CD4-positive, CD25-positive, alpha-beta regulatory T cell (primary cell): Measurements from ENCODE around the gene SPATA2L. TPM values are rescaled to one million over a fixed set of nuclear protein-coding genes. Genes with fewer than 3 reads are reported as not detected.

Experiments used
- ATAC-seq, 2 donors: fragments of 150-1000 bp; cut with Tn5 transposase; one replicate each; pipeline ENCODE4 v1.10.0; 2021; ENCODE audit warnings: low read depth in 2 of 2, moderate number of reproducible peaks in 2 of 2, moderate library complexity in 1 of 2
- DNase-seq, 3 donors: peaks; one replicate each; pipeline versions ENCODE4 v3.0.0 to v3.0.0-alpha.2; 2012 to 2022; ENCODE audit warnings: mixed read lengths in 1 of 3
- H3K27ac ChIP-seq: one replicate; pipeline ENCODE4 v1.7.0; 2013; ENCODE audit warnings: mild to moderate bottlenecking, low read length; ENCODE audit not compliant: insufficient read depth, poor library complexity, severe bottlenecking
- H3K27me3 ChIP-seq: one replicate; pipeline ENCODE4 v1.7.0; 2013; ENCODE audit warnings: low read length; ENCODE audit not compliant: control insufficient read depth, insufficient read depth
- H3K36me3 ChIP-seq: one replicate; pipeline ENCODE4 v1.7.0; 2013; ENCODE audit warnings: mild to moderate bottlenecking, low read length, moderate library complexity; ENCODE audit not compliant: control insufficient read depth, insufficient read depth
- H3K4me1 ChIP-seq: 2 replicates; pipeline ENCODE4 v1.7.0; 2013; ENCODE audit warnings: mild to moderate bottlenecking, low read length; ENCODE audit not compliant: insufficient read depth, control insufficient read depth, poor library complexity, severe bottlenecking
- H3K4me3 ChIP-seq: one replicate; pipeline ENCODE4 v1.7.0; 2013; ENCODE audit warnings: low read depth, mild to moderate bottlenecking, low read length, moderate library complexity
- H3K9me3 ChIP-seq, 2 experiments: 1 replicate in 1 of 2; 2 replicates in 1 of 2; pipeline ENCODE4 v1.7.0; 2013; ENCODE audit warnings: low read length in 2 of 2, mild to moderate bottlenecking in 1 of 2, moderate library complexity in 1 of 2; ENCODE audit not compliant: control insufficient read depth in 2 of 2
- H3K27ac Mint-ChIP-seq, 3 donors: one replicate each; pipeline ENCODE4 v1.8.0; 2020 to 2022; ENCODE audit warnings: mild to moderate bottlenecking in 3 of 3, mixed read lengths in 3 of 3, moderate library complexity in 2 of 3
- H3K27me3 Mint-ChIP-seq: one replicate; pipeline ENCODE4 v1.8.0; 2022; ENCODE audit warnings: mild to moderate bottlenecking, mixed read lengths
- H3K36me3 Mint-ChIP-seq: one replicate; pipeline ENCODE4 v1.8.0; 2020; ENCODE audit warnings: mixed read lengths
- H3K4me1 Mint-ChIP-seq, 4 donors: one replicate each; pipeline ENCODE4 v1.8.0; 2020 to 2022; ENCODE audit warnings: mixed read lengths in 4 of 4, mild to moderate bottlenecking in 1 of 4
- H3K4me3 Mint-ChIP-seq, 4 donors: one replicate each; pipeline ENCODE4 v1.8.0; 2020 to 2022; ENCODE audit warnings: mild to moderate bottlenecking in 4 of 4, mixed read lengths in 4 of 4, moderate library complexity in 3 of 4
- H3K9me3 Mint-ChIP-seq, 7 donors: one replicate each; pipeline ENCODE4 v1.8.0; 2020 to 2022; ENCODE audit warnings: mixed read lengths in 7 of 7, mild to moderate bottlenecking in 3 of 7, moderate library complexity in 2 of 7
- polyA plus RNA-seq, 4 donors: library from polyadenylated mRNA; unstranded; fragments of 300-500 nt; fragmentation: Illumina TruSeq; gene quantifications; one replicate each; pipeline ENCODE4 v1.2.3, GENCODE V29; 2021
- total RNA-seq: library from RNA; stranded (reverse); gene quantifications from one replicate; pipeline ENCODE4 v1.2.3, GENCODE V29; 2022

SPATA2L gene
- total and polyA plus RNA-seq, 5 donors from 2014 or later = 5.6 to 15.6 (median 8.4) TPM

DNA sequence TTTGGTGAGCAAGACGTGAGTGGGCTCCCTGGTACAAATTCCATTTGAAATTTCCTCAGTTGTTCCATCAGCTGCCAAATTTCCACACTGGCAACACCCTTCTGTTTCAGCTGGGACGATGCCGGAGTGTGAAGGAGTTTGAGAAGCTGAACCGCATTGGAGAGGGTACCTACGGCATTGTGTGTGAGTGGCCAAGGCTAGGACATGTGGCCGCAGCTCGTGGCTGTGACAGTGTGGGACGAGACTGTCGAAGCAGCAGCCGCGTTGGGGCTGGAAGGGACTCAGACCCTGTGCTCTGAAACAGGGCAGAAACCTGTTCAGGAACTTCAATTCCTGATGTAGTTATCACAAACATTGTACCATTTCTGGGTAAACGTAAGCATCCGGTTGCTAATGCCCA, 12.4 kb downstream of the SPATA2L start:
- peaks cover 15% of the 10 kb centered on the region for H3K4me1 ChIP-seq
- no peak overlapping the region for H3K4me3 ChIP-seq
- H3K4me3 Mint-ChIP-seq = peak overlapping the region in 1 of 4 donors; percentile 52
- H3K27me3 Mint-ChIP-seq = no peaks in the 10 kb centered on the region
- H3K36me3 ChIP-seq = peaks cover 29% of the 10 kb centered on the region
- H3K9me3 Mint-ChIP-seq = no peaks in the 10 kb centered on the region
- peaks cover 0 to 27% (median 6%) of the 10 kb centered on the region in 4 donors for H3K4me1 Mint-ChIP-seq
- no peaks in the 10 kb centered on the region for H3K27me3 ChIP-seq
- no peak overlapping the region for H3K27ac Mint-ChIP-seq
- no peaks in the 10 kb centered on the region for H3K9me3 ChIP-seq
- H3K27ac ChIP-seq = no peak overlapping the region
- H3K36me3 Mint-ChIP-seq = peaks cover 17% of the 10 kb centered on the region
- ATAC-seq (no peak), DNase-seq (no peak)

DNA sequence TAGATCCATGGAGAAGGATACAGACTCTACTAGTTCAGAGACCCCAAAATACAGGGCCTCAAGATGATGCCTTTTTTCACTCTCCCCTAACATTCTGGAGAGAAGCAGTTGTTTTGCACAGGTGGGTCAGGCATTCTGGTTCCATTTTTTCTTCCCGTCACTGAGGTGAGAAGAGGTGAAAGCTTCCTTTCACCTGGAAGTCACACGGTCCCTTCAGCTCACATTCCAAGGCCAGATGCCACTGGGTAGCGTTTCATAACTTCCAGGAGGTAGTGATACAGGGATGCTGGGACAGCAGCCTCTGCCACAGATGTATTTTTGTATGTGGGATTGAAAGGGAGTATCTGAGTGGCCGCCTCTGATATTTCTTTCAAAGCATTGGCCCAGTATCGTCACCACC, 13.1 kb downstream of the SPATA2L start:
- no peaks in the 10 kb centered on the region for H3K27me3 Mint-ChIP-seq
- no peak overlapping the region for H3K27ac Mint-ChIP-seq
- H3K36me3 ChIP-seq = peaks cover 26% of the 10 kb centered on the region
- no peaks in the 10 kb centered on the region for H3K27me3 ChIP-seq
- peak overlapping the region; percentile 29 to 95 (median 92) for H3K4me3 Mint-ChIP-seq
- DNase-seq = no peak
- no peak for ATAC-seq
- H3K27ac ChIP-seq = no peak overlapping the region
- no peaks in the 10 kb centered on the region for H3K9me3 Mint-ChIP-seq
- peaks cover 15% of the 10 kb centered on the region for H3K4me1 ChIP-seq
- no peaks in the 10 kb centered on the region for H3K9me3 ChIP-seq
- H3K36me3 Mint-ChIP-seq = peaks cover 13% of the 10 kb centered on the region
- H3K4me3 ChIP-seq = no peak overlapping the region
- H3K4me1 Mint-ChIP-seq = peaks cover 0 to 27% (median 6%) of the 10 kb centered on the region in 4 donors

DNA sequence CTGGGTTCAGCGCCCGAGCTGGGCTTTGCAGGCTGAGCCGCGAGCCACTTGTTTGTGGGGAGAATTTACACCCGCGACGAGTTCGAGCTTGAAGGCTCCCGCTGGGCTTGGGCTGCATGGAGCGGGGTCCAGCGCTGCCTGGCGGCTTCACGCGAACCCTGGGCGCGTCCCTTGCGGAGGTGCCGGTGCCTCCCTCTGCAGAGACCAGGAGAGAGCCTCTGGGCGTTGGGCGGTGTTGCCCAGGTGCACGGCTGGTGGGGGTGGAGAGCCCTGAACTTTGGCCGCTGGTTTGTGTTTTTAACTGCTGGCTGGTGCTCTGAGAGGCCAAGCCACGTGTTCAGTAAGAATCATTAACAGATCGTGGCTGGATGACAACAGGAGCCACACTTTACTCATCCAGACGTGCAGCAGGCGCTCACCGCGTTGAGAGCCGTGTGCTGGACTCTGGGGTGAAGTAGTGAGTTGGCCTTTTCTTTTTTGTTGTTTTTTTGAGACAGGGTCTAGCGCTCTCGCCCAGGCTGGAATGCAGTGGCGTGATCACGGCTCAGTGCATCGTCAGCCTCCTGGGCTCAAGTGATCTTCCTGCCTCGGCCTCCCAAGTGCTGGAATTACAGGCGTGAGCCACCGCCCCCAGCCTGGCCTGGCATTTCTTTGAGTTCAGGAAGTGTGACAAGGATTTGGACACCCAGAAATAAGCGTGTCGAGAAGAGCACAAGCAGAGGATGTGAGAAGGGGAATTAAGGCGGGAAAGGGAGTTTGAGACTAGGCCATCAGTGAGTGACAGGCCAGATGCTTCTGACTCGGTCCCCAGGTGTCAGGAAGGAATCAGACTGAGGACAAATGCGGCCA, 14.2 kb downstream of the SPATA2L start:
- peak overlapping the region; percentile 71 to 93 (median 83) for H3K27ac Mint-ChIP-seq
- no peaks in the 10 kb centered on the region for H3K27me3 ChIP-seq
- peaks cover 0 to 27% (median 6%) of the 10 kb centered on the region in 4 donors for H3K4me1 Mint-ChIP-seq
- peaks cover 15% of the 10 kb centered on the region for H3K4me1 ChIP-seq
- H3K27me3 Mint-ChIP-seq = no peaks in the 10 kb centered on the region
- H3K9me3 Mint-ChIP-seq = no peaks in the 10 kb centered on the region
- peak overlapping the region; percentile 65 for H3K4me3 ChIP-seq
- peaks cover 20% of the 10 kb centered on the region for H3K36me3 ChIP-seq
- H3K36me3 Mint-ChIP-seq = peaks cover 10% of the 10 kb centered on the region
- DNase-seq = no peak
- peak in 1 of 2 donors; percentile 19 for ATAC-seq
- H3K9me3 ChIP-seq = no peaks in the 10 kb centered on the region
- peak overlapping the region; percentile 86 for H3K27ac ChIP-seq
- peak overlapping the region; percentile 92 to 95 (median 94) for H3K4me3 Mint-ChIP-seq

DNA sequence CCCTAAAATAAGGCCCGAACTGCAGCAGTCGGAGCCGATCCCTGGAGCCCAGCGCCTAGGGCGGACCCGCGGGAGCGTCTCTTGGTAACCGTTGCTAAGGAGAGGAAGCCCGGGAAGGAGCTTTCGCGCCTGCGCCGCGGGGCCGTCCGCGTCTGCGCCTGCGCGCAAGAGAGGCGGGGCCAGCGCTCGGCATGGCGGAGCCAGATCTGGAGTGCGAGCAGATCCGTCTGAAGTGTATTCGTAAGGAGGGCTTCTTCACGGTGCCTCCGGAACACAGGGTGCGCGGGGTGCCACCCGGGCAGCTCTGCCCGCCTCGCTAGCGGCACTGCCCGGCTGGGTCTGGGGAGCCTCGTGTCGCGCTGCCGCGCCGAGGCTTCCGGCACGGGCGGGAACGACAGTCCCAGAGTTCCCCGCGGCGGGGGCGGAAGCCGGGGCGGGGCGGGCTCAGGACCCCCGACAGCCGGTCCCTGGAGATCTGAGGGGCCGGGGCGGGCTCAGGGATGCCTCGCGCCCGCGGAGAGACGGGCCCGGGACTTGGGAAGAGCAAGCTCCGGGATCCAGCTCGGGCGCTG, 14.9 kb downstream of the SPATA2L start, which contains the start of gene CDK10:
Gene CDK10 (plus strand): TSS at position 170 of the 572 bp plus-strand sequence. CDS start 22 bp downstream, at position 192.
- Mint-ChIP-seq H3K4me3 (peak within 1 kb of the TSS; percentile 92 to 95 (median 94)), H3K9me3 (no peaks in the 10 kb centered on the region), H3K36me3 (peaks cover 10% of the 10 kb centered on the region), H3K27ac (peak within 1 kb of the TSS; percentile 83 to 93 (median 91)), H3K27me3 (no peaks in the 10 kb centered on the region), H3K4me1 (peaks cover 0 to 27% (median 6%) of the 10 kb centered on the region in 4 donors)
- Histone ChIP-seq H3K27me3 (no peaks in the 10 kb centered on the region), H3K36me3 (peaks cover 15% of the 10 kb centered on the region), H3K4me3 (peak within 1 kb of the TSS; percentile 65), H3K27ac (peak within 1 kb of the TSS; percentile 86), H3K4me1 (peaks cover 15% of the 10 kb centered on the region), H3K9me3 (no peaks in the 10 kb centered on the region)
- ATAC-seq (peak; percentile 86 to 91), DNase-seq (peak; percentile 85 to 89 (median 86))

DNA sequence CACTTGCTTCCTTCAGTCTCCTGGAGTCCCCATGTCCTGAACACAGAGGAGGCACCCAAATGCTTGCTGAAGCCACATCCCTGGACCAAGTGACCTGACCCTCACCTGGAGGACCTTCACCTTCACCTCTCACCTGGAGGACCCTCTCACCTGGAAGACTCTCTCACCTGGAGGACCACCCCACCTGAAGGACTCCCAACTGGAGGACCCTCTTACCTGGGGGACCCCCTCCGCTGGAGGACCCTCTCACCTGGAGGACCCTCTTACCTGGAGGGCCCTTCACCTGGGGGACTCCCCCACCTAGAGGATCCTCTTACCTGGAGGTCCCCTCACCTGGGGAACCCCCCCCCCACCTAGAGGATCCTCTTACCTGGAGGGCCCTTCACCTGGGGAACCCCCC, 15.6 kb downstream of the SPATA2L start:
- peaks cover 15% of the 10 kb centered on the region for H3K4me1 ChIP-seq
- no peak for ATAC-seq
- H3K4me3 ChIP-seq = no peak overlapping the region
- Mint-ChIP-seq H3K4me3 (peak overlapping the region; percentile 32 to 95 (median 92)), H3K4me1 (peaks cover 0 to 27% (median 6%) of the 10 kb centered on the region in 4 donors), H3K36me3 (peaks cover 10% of the 10 kb centered on the region), H3K9me3 (no peaks in the 10 kb centered on the region), H3K27ac (peak overlapping the region in 1 of 3 donors; percentile 69), H3K27me3 (no peaks in the 10 kb centered on the region)
- no peaks in the 10 kb centered on the region for H3K9me3 ChIP-seq
- H3K27me3 ChIP-seq = no peaks in the 10 kb centered on the region
- H3K27ac ChIP-seq = peak overlapping the region; percentile 86
- peaks cover 10% of the 10 kb centered on the region for H3K36me3 ChIP-seq
- DNase-seq = no peak

DNA sequence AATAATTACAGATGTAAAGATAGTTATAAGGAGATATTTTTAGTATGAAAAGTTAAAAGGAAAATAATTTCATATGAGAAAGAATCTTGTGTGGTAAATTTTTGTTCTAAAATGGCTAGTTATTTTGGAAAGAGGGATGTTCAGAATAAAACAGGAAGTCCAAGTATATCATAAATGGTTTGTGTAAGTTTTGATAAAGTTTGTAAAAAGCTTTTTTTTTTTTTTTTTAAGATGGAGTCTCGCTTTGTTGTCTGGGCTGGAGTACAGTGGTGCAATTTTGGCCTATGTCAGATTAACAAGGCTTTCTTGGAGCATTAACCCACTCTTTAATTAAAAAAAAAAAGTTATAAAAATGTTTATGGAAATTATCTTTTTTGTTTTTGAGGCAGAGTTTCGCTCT, 23.2 kb downstream of the SPATA2L start:
- H3K27me3 ChIP-seq = no peaks in the 10 kb centered on the region
- Mint-ChIP-seq H3K36me3 (no peaks in the 10 kb centered on the region), H3K27me3 (no peaks in the 10 kb centered on the region), H3K4me3 (no peak overlapping the region), H3K9me3 (peaks cover 0 to 2% (median 0%) of the 10 kb centered on the region in 7 donors), H3K4me1 (no peaks in the 10 kb centered on the region), H3K27ac (no peak overlapping the region)
- no peak overlapping the region for H3K27ac ChIP-seq
- H3K9me3 ChIP-seq = no peaks in the 10 kb centered on the region
- H3K4me3 ChIP-seq = no peak overlapping the region
- H3K36me3 ChIP-seq = no peaks in the 10 kb centered on the region
- DNase-seq = no peak
- no peak for ATAC-seq
- H3K4me1 ChIP-seq = no peaks in the 10 kb centered on the region

DNA sequence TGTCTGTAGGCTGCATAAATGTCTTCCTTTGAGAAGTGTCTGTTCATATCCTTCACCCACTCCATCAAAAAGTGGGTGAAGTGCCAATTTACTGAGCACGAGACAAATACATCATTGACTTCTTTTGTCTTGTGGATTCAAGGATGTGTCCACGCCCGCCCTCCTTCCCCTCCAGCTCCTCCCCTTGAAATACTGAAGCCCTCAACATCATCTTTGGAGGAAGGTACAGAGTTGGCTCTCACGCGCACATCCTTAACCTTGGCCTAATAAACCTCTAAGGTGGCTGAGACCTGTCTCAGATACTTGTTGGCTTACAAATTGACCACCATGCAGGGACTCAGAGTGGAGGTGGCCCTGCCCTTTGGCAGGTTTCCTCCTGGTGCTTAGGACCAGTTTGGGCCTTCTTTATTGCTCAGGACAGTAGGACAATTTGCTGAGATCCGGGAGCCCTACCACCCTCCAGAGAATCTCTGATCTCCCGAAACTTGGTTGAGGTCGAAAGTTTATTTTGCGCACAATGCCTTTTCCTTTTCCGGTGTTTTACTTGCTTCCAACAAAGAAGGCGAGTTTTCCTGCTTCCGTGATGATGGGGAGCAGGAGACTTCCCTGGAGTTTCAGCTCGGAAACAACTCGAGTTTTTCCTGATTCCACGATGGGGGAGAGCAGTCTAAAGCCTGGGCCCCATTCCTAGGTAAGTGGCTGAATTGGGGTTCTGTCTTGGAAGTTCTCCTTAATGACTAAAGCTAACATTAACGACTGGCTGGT, 29.1 kb downstream of the SPATA2L start:
- Mint-ChIP-seq H3K9me3 (no peaks in the 10 kb centered on the region), H3K4me3 (no peak overlapping the region)
- ATAC-seq = no peak

More for the DNA sequence above, 29.1 kb downstream of the SPATA2L start:
- Histone ChIP-seq H3K4me3 (no peak overlapping the region), H3K27ac (no peak overlapping the region), H3K4me1 (no peaks in the 10 kb centered on the region), H3K36me3 (no peaks in the 10 kb centered on the region), H3K9me3 (no peaks in the 10 kb centered on the region), H3K27me3 (no peaks in the 10 kb centered on the region)
- H3K27me3 Mint-ChIP-seq = no peaks in the 10 kb centered on the region
- H3K27ac Mint-ChIP-seq = no peak overlapping the region
- peaks cover 0 to 6% (median 2%) of the 10 kb centered on the region in 4 donors for H3K4me1 Mint-ChIP-seq
- H3K36me3 Mint-ChIP-seq = no peaks in the 10 kb centered on the region
- no peak for DNase-seq
